Fibroblast of lung (primary cell): ENCODE data around the gene S100A3.

Experiments
- CTCF ChIP-seq, 2 donors: IDR thresholded peaks in 1 of 2; conservative IDR thresholded peaks in 1 of 2; 1 replicate in 1 of 2; 2 replicates in 1 of 2; pipeline ENCODE4 v1.5.1; 2011 to 2012; ENCODE audit warnings: low read length in 2 of 2, control low read depth in 1 of 2, inconsistent platforms in 1 of 2, low read depth in 1 of 2, mild to moderate bottlenecking in 1 of 2
- EZH2 ChIP-seq: IDR thresholded peaks from 2 replicates; pipeline ENCODE4 v1.5.1; 2012; ENCODE audit warnings: low read length, control low read depth, mild to moderate bottlenecking; ENCODE audit errors: missing control alignments

GRCh38 chr1:153532181-153532580, 16.9 kb downstream of the S100A3 start:
- TF ChIP-seq CTCF (conservative IDR thresholded peaks at IDR 0.05 in 1 of 2, IDR thresholded peaks at IDR 0.05 in 1 of 2; ENCODE audit: low read depth in 1 of 2, low read length in 2 of 2) (no peak), EZH2 (no peak)
